ENCODE measurements around the gene PIK3R6.

The PIK3R6 gene

DNA sequence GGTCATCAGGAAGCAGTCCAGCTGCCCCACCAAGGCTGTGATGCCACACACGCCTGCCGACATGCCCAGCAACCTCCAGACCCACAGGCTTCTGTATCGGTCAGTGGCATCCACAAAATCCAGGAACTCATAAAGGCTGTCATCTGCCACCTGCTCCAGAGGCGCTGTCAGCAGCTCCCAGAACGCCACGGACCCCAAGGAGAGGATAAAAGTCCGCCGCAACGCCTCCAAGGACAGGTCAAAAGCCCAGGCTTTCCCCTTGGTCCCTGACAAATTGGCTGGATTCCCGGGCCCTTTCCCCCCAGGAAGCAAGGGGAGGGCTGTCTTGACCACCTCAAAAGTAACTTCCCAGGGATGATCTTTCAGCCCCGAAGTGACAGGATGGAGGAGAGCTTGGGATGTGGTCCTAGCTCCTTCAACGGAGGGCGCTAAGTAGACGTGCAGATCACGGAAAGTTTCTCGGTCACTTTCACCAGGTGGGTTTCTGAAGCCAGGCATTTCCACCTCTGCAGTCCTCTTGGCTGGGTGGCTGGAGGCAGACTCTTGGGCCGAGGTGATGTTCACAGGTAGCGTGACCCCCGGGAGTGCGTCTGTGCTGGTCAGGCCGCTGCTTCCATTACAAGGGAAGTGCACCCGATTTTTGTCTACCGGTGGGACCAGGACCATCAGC, 69.2 kb downstream of the PIK3R6 start:
- Mint-ChIP-seq H3K27me3 (ENCODE audit: low read depth) (peaks cover 56% of the 10 kb centered on the region), H3K27ac (no peak overlapping the region), H3K4me3 (peak overlapping the region; percentile 50 to 69 (median 67)), H3K4me1 (peaks cover 19% of the 10 kb centered on the region), H3K9me3 (peaks cover 5% of the 10 kb centered on the region), H3K36me3 (ENCODE audit: low read depth) (no peaks in the 10 kb centered on the region)
- TF ChIP-seq, protein P1, sequence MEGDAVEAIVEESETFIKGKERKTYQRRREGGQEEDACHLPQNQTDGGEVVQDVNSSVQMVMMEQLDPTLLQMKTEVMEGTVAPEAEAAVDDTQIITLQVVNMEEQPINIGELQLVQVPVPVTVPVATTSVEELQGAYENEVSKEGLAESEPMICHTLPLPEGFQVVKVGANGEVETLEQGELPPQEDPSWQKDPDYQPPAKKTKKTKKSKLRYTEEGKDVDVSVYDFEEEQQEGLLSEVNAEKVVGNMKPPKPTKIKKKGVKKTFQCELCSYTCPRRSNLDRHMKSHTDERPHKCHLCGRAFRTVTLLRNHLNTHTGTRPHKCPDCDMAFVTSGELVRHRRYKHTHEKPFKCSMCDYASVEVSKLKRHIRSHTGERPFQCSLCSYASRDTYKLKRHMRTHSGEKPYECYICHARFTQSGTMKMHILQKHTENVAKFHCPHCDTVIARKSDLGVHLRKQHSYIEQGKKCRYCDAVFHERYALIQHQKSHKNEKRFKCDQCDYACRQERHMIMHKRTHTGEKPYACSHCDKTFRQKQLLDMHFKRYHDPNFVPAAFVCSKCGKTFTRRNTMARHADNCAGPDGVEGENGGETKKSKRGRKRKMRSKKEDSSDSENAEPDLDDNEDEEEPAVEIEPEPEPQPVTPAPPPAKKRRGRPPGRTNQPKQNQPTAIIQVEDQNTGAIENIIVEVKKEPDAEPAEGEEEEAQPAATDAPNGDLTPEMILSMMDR (IDR thresholded peaks at IDR 0.05; ENCODE audit: unreplicated experiment in 3 of 3), result no peak

DNA sequence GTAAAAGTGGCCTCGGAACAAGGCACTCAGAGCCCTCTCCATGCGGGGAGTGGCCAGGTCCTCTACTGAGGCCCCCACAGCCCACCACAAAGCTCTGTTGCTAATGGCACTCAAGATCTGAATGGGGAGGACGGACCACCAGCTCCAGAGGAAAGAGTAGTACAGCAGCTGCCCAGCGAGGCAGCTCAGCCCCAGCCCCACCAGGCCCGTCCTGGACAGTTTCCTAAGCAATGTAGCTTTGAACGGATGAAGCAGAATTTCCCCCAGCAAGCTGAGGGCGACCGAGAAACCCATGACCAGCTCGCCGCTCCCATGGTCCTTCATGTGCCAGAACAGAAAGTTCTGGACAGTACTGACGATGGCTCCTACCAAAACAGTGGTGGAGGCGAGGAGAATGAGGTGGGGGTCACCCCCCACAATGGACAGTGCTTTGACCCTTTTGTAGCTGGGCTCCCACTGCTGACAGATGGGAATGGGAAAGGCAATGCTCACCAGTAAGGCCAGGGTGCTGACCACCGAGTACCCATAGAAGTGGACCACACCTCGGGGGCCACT, 69.8 kb downstream of the PIK3R6 start:
- no peaks in the 10 kb centered on the region for H3K36me3 Mint-ChIP-seq (ENCODE audit: low read depth)
- peaks cover 54% of the 10 kb centered on the region for H3K27me3 Mint-ChIP-seq (ENCODE audit: low read depth)
- TF ChIP-seq, protein P1 (IDR thresholded peaks at IDR 0.05; ENCODE audit: unreplicated experiment in 3 of 3), result no peak
- H3K27ac Mint-ChIP-seq, result no peak overlapping the region
- peak overlapping the region in 1 of 3 experiments; percentile 10 for H3K4me3 Mint-ChIP-seq
- H3K9me3 Mint-ChIP-seq, result peaks cover 5% of the 10 kb centered on the region
- H3K4me1 Mint-ChIP-seq, result peaks cover 16% of the 10 kb centered on the region

DNA sequence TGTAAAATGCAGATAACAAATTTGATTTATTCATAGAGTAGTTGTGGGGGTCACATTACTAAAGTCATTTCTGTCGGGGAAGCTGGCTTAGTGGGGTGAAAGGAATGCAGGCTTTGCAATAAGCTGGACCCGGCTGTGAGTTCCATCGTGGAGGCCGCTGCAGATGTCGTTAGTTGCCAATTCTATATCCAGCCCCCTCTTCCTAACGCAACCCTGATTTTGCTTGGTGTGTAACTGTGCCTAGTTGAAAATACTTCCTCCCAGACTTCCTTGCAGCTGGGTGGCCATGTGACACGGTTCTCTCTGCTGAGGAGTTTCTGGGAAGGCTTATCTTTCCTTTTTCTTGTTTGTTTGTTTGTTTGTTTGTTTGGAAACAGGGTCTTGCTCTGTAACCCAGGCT, 72.8 kb downstream of the PIK3R6 start:
- peak overlapping the region; percentile 56 to 86 (median 63) for H3K27ac Mint-ChIP-seq
- H3K4me3 Mint-ChIP-seq, result no peak overlapping the region
- no peaks in the 10 kb centered on the region for H3K36me3 Mint-ChIP-seq (ENCODE audit: low read depth)
- TF ChIP-seq, protein P1 (IDR thresholded peaks at IDR 0.05; ENCODE audit: unreplicated experiment in 3 of 3), result no peak
- peaks cover 12% of the 10 kb centered on the region for H3K4me1 Mint-ChIP-seq
- H3K27me3 Mint-ChIP-seq (ENCODE audit: low read depth), result peaks cover 33% of the 10 kb centered on the region
- H3K9me3 Mint-ChIP-seq, result peaks cover 10% of the 10 kb centered on the region

DNA sequence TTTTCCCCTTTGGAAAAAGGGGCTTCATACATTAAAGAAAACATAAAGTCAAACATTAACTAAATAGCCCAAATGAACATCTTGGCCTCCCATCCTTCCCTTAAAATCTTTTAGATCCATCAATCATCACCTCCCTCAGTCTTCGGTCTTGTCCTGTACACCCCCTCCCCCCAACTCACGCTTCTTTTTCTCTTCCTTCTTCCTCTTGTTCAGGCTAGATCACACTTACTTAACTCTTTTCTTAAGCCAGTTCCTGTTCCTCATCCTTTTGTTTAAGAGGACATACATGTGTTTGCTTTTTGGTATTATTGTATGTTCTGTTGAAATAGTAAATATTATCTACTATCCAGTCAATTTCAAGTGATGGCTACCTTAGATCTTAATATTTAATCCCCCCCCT, 73.8 kb downstream of the PIK3R6 start:
- TF ChIP-seq, protein P1 (IDR thresholded peaks at IDR 0.05; ENCODE audit: unreplicated experiment in 3 of 3), result no peak
- H3K27ac Mint-ChIP-seq, result peak overlapping the region in 2 of 3 experiments; percentile 45 to 63
- peaks cover 10% of the 10 kb centered on the region for H3K9me3 Mint-ChIP-seq
- H3K4me3 Mint-ChIP-seq, result no peak overlapping the region
- no peaks in the 10 kb centered on the region for H3K36me3 Mint-ChIP-seq (ENCODE audit: low read depth)
- peaks cover 9% of the 10 kb centered on the region for H3K4me1 Mint-ChIP-seq
- peaks cover 27% of the 10 kb centered on the region for H3K27me3 Mint-ChIP-seq (ENCODE audit: low read depth)

DNA sequence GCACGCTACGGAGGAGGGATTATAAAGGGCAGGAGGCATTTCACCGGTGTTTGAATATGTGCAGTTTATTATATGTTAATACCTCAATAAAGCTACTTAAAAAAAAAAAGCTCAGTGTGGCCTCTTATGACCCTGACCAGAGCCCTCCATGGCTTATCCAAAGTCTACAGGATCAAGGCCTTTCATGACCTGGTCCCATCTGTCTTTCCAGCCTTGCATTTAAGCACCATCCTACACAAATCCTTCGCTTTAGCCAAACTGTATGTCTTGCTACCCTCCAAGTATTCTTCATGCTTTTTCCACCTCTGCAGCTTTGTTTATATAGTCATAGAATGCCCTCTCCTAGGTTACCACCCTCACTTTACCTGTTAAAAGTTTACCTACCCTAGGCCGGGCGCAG, 74.8 kb downstream of the PIK3R6 start:
- H3K4me1 Mint-ChIP-seq, result peaks cover 9% of the 10 kb centered on the region
- peaks cover 10% of the 10 kb centered on the region for H3K9me3 Mint-ChIP-seq
- H3K27me3 Mint-ChIP-seq (ENCODE audit: low read depth), result peaks cover 17% of the 10 kb centered on the region
- TF ChIP-seq, protein P1 (IDR thresholded peaks at IDR 0.05; ENCODE audit: unreplicated experiment in 3 of 3), result no peak
- H3K4me3 Mint-ChIP-seq, result no peak overlapping the region
- no peak overlapping the region for H3K27ac Mint-ChIP-seq
- no peaks in the 10 kb centered on the region for H3K36me3 Mint-ChIP-seq (ENCODE audit: low read depth)

DNA sequence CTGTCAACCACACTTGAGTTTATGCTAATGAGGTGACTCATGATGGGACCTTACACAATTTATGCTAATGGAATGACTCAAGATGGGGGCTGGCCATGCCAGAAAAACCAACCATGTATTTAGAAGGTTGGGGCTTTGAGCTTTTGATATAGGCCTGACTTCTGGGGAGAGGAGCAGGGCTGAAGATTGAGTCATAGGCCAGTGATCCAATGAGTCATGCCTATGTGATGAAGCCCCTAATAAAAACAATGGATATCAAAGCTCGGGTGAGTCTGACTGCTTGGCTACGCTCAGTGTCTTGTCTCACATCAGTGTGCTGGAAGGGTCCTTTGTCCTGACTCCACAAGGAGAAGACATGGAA, 75.6 kb downstream of the PIK3R6 start:
- Mint-ChIP-seq H3K27me3 (ENCODE audit: low read depth) (peaks cover 11% of the 10 kb centered on the region), H3K36me3 (ENCODE audit: low read depth) (no peaks in the 10 kb centered on the region), H3K4me3 (no peak overlapping the region), H3K4me1 (peaks cover 9% of the 10 kb centered on the region), H3K9me3 (peaks cover 10% of the 10 kb centered on the region), H3K27ac (no peak overlapping the region)
- TF ChIP-seq, protein P1 (IDR thresholded peaks at IDR 0.05; ENCODE audit: unreplicated experiment in 3 of 3), result no peak
